Testis (tissue), 3 donors: ENCODE measurements around the gene FOXN1. TPM values are rescaled to one million over a fixed set of nuclear protein-coding genes. Genes with fewer than 3 reads are reported as not detected.

Experiments
- DNase-seq: peaks from one replicate; pipeline ENCODE4 v3.0.0-alpha.2; 2019
- H3K27ac ChIP-seq, 2 donors: fragments of 200-600 bp; sonication (generic); one replicate each; pipeline ENCODE4 v1.5.1; 2019
- H3K27me3 ChIP-seq: fragments of 200-600 bp; sonication (generic); one replicate; pipeline ENCODE4 v1.5.1; 2019
- H3K36me3 ChIP-seq: fragments of 200-600 bp; sonication (generic); one replicate; pipeline ENCODE4 v1.5.1; 2017; ENCODE audit warnings: low read depth; ENCODE audit errors: missing control alignments
- H3K4me1 ChIP-seq: fragments of 200-600 bp; sonication (generic); one replicate; pipeline ENCODE4 v1.5.1; 2019
- H3K4me3 ChIP-seq, 2 donors: fragments of 200-600 bp; sonication (generic); one replicate each; pipeline ENCODE4 v1.5.1; 2017 to 2019
- H3K9me3 ChIP-seq: fragments of 200-600 bp; sonication (generic); one replicate; pipeline ENCODE4 v1.5.1; 2017
- POLR2A ChIP-seq: fragments of 450-650 bp; IDR thresholded peaks from one replicate; pipeline ENCODE4 v1.6.1; 2017; ENCODE audit warnings: antibody characterized with exemption, mild to moderate bottlenecking, moderate library complexity
- WGBS, 2 donors: methylation state at CpG; one replicate each; pipeline ENCODE4 v1.1.5; 2018; 5-methylcytosine and 5-hydroxymethylcytosine counted together
- intact Hi-C: fragments of 100-400 bp; cut with DNase I; formaldehyde crosslinking; loops from one replicate; pipeline ENCODE4 v1.15.1; 2023; ENCODE audit warnings: low total_unique reads
- polyA plus RNA-seq: library from polyadenylated mRNA; stranded (reverse); fragments of 350-450 nt; fragmentation: Illumina TruSeq; extraction: RNeasy Lipid Tissue Mini Kit (QIAGEN cat#74804); gene quantifications from one replicate; pipeline ENCODE4 v1.2.3, GENCODE V29; 2014; ENCODE audit warnings: low read depth, low replicate concordance; ENCODE audit not compliant: insufficient read depth
- total RNA-seq, 2 donors: library from RNA; depleted of rRNA; stranded (reverse); fragments of >200 nt; gene quantifications; one replicate each; pipeline ENCODE4 v1.2.3, GENCODE V29; 2016
- TF ChIP-seq, protein P1 (sequence below), 3 experiments: fragments of 450-650 bp in 2 of 3; fragments of 200-600 bp in 1 of 3; sonication (generic) in 1 of 3; IDR thresholded peaks; one replicate each; pipeline ENCODE4 v1.5.1; 2016 to 2019; ENCODE audit warnings: antibody characterized with exemption in 3 of 3, mild to moderate bottlenecking in 2 of 3, moderate library complexity in 1 of 3

Gene FOXN1
- total and polyA plus RNA-seq, 3 donors from 2014 or later, result 0.24 to 0.69 (median 0.50) TPM

GRCh38 chr17:28501421-28502284 is 4.5 kb upstream of the FOXN1 start:
- H3K9me3 ChIP-seq, result no peaks in the 10 kb centered on the region
- H3K36me3 ChIP-seq, result no peaks in the 10 kb centered on the region
- no peak overlapping the region for H3K4me3 ChIP-seq
- H3K4me1 ChIP-seq, result no peaks in the 10 kb centered on the region
- intact Hi-C loops, result no loop called here
- no peak for DNase-seq
- 75 to 82% methylated on average over 3 of the region's 3 CpGs for WGBS, 2 donors
- no peak for TF ChIP-seq POLR2A
- TF ChIP-seq, protein P1, sequence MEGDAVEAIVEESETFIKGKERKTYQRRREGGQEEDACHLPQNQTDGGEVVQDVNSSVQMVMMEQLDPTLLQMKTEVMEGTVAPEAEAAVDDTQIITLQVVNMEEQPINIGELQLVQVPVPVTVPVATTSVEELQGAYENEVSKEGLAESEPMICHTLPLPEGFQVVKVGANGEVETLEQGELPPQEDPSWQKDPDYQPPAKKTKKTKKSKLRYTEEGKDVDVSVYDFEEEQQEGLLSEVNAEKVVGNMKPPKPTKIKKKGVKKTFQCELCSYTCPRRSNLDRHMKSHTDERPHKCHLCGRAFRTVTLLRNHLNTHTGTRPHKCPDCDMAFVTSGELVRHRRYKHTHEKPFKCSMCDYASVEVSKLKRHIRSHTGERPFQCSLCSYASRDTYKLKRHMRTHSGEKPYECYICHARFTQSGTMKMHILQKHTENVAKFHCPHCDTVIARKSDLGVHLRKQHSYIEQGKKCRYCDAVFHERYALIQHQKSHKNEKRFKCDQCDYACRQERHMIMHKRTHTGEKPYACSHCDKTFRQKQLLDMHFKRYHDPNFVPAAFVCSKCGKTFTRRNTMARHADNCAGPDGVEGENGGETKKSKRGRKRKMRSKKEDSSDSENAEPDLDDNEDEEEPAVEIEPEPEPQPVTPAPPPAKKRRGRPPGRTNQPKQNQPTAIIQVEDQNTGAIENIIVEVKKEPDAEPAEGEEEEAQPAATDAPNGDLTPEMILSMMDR (IDR thresholded peaks at IDR 0.05), result no peak
- H3K27me3 ChIP-seq, result no peaks in the 10 kb centered on the region
- H3K27ac ChIP-seq, result no peak overlapping the region

- DNase-seq, result no peak
- WGBS, 2 donors, result 89 to 92% methylated on average over 3 of the region's 3 CpGs
- H3K9me3 ChIP-seq, result no peaks in the 10 kb centered on the region
- H3K4me1 ChIP-seq, result no peaks in the 10 kb centered on the region
- no peaks in the 10 kb centered on the region for H3K27me3 ChIP-seq
- TF ChIP-seq POLR2A, result no peak
- TF ChIP-seq, protein P1 (IDR thresholded peaks at IDR 0.05), result no peak
- no peak overlapping the region for H3K27ac ChIP-seq
- no peaks in the 10 kb centered on the region for H3K36me3 ChIP-seq
- H3K4me3 ChIP-seq, result no peak overlapping the region
- intact Hi-C loops, result no loop called here
Measured at GRCh38 chr17:28503420-28503819, 2.7 kb upstream of the FOXN1 start.

DNA sequence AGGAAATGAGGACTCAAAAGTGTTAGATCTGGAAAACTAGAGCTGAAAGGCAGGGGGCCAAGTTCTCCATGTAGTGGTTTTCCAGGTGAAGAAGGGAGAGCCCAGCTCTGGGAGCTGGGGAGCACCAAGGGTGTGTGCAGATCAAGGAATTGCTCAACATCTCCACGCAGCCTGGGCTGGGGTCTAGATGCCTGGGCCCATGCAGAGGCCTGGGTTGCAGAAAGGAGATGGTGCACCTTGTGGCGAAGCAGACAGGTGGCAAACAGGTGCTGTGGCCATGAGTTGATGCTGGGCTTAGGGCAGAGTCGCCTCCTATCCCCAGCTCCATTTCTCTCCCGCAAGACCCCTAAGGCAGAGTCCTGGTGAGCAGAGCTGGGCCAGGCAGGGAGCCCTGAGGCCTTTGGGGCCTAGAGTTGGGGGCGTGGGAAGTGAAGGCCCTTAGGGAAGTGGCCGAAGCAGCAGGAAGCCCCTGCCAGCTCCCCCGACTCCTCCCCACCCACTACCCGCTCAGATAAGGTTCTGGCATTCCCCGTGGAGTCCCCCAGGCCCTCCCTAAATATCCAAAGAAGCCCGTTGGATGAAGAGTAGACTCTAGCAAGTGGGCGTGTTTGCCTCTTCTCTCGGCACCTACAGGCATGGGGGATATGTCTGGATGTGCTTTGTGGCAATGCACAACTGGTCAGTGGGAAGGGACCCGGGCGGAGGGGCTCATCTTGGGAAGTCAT is 777 bp downstream of the FOXN1 start:
- intact Hi-C loops, result no loop called here
- 48 to 64% methylated on average over 12 to 14 of the region's 14 CpGs for WGBS, 2 donors
- no peaks in the 10 kb centered on the region for H3K27me3 ChIP-seq

GRCh38 chr17:28507567-28508203 is 1.5 kb downstream of the FOXN1 start:
- 19 to 26% methylated on average over 9 to 24 of the region's 24 CpGs for WGBS, 2 donors

More for the DNA sequence above, 777 bp downstream of the FOXN1 start:
- Histone ChIP-seq H3K4me1 (no peaks in the 10 kb centered on the region), H3K36me3 (no peaks in the 10 kb centered on the region), H3K4me3 (no peak overlapping the region), H3K27ac (no peak overlapping the region), H3K9me3 (no peaks in the 10 kb centered on the region)
- TF ChIP-seq, protein P1 (IDR thresholded peaks at IDR 0.05), result no peak
- no peak for TF ChIP-seq POLR2A
- no peak for DNase-seq

More at GRCh38 chr17:28507567-28508203, 1.5 kb downstream of the FOXN1 start:
- Histone ChIP-seq H3K36me3 (no peaks in the 10 kb centered on the region), H3K4me3 (no peak overlapping the region), H3K9me3 (no peaks in the 10 kb centered on the region), H3K27ac (no peak overlapping the region), H3K4me1 (no peaks in the 10 kb centered on the region), H3K27me3 (no peaks in the 10 kb centered on the region)
- intact Hi-C loops, result no loop called here
- no peak for DNase-seq
- TF ChIP-seq POLR2A, result no peak
- TF ChIP-seq, protein P1 (IDR thresholded peaks at IDR 0.05), result no peak
